H1 (cell line): ENCODE measurements around the gene ERI2. TPM values are rescaled to one million over a fixed set of nuclear protein-coding genes. Genes with fewer than 3 reads are reported as not detected.

ENCODE experiments used
- CTCF ChIA-PET: fragments of 300-600 bp; sonication (Branson Sonifier 250); formaldehyde crosslinking; loops from one replicate; lab custom pipeline; 2021; ENCODE audit not compliant: partially characterized antibody; lab: Charles Lee
- POLR2A ChIA-PET: fragments of 300-600 bp; sonication (Branson Sonifier 250); formaldehyde crosslinking; loops from one replicate; lab custom pipeline; 2021; ENCODE audit warnings: inconsistent platforms; ENCODE audit not compliant: partially characterized antibody; lab: Charles Lee
- DNase-seq, 2 experiments: peaks; one replicate each; pipeline versions ENCODE4 v3.0.0 to v3.0.0-alpha.2; 2010 to 2022; ENCODE audit warnings: low spot score in 2 of 2, low read depth in 1 of 2, mixed read lengths in 1 of 2
- FAIRE-seq: peaks from 2 replicates; lab custom pipeline; 2011; peaks lifted over from hg19 to GRCh38; lab: Jason Lieb, UNC
- H2AFZ ChIP-seq: 2 replicates; pipeline ENCODE4 v1.8.1; 2012; ENCODE audit warnings: low read length, inconsistent platforms
- H2AK5ac ChIP-seq: 2 replicates; pipeline ENCODE4 v1.6.1; 2013; ENCODE audit warnings: low read depth, low read length
- H2BK120ac ChIP-seq: replicated peaks from 2 replicates; pipeline ENCODE3; 2013; ENCODE audit warnings: low read depth, low read length, inconsistent platforms
- H2BK12ac ChIP-seq: 2 replicates; pipeline ENCODE4 v1.6.1; 2013; ENCODE audit warnings: low read depth, low read length
- H2BK15ac ChIP-seq: 2 replicates; pipeline ENCODE4 v1.6.1; 2013; ENCODE audit warnings: low read length
- H2BK20ac ChIP-seq: 2 replicates; pipeline ENCODE4 v1.6.1; 2013; ENCODE audit warnings: low read length
- H2BK5ac ChIP-seq: 2 replicates; pipeline ENCODE4 v1.6.1; 2013; ENCODE audit warnings: low read depth, low read length
- H3K14ac ChIP-seq: 2 replicates; pipeline ENCODE4 v1.6.1; 2013; ENCODE audit warnings: inconsistent platforms; ENCODE audit not compliant: insufficient read length
- H3K18ac ChIP-seq: 2 replicates; pipeline ENCODE4 v1.6.1; 2013; ENCODE audit warnings: low read length; ENCODE audit errors: extremely low read depth
- H3K23ac ChIP-seq: 2 replicates; pipeline ENCODE4 v1.6.1; 2013; ENCODE audit warnings: inconsistent platforms; ENCODE audit not compliant: insufficient read length
- H3K23me2 ChIP-seq: 2 replicates; pipeline ENCODE4 v1.6.1; 2013; ENCODE audit warnings: low read depth, low read length
- H3K27ac ChIP-seq: 2 replicates; pipeline ENCODE4 v1.6.1; 2011; ENCODE audit warnings: low read depth, low read length, inconsistent platforms
- H3K27me3 ChIP-seq, 4 experiments: replicated peaks in 1 of 4; 1 replicate in 1 of 4; 2 replicates in 3 of 4; pipeline versions ENCODE4 v1.6.1 to v1.8.1; 2011 to 2013; ENCODE audit warnings: low read length in 3 of 4, mild to moderate bottlenecking in 3 of 4, inconsistent platforms in 2 of 4, mixed read lengths in 2 of 4, moderate library complexity in 1 of 4; ENCODE audit not compliant: control insufficient read depth in 3 of 4, insufficient read depth in 3 of 4; ENCODE audit errors: extremely low read depth in 1 of 4
- H3K36me3 ChIP-seq, 4 experiments: 2 replicates each; pipeline versions ENCODE4 v1.6.1 to v1.8.1; 2011 to 2013; ENCODE audit warnings: mild to moderate bottlenecking in 4 of 4, low read length in 3 of 4, moderate library complexity in 2 of 4, control low read depth in 1 of 4, inconsistent platforms in 1 of 4; ENCODE audit not compliant: insufficient read depth in 4 of 4, control insufficient read depth in 2 of 4
- H3K4ac ChIP-seq: replicated peaks from 2 replicates; pipeline ENCODE3; 2013; ENCODE audit warnings: low read length, low read depth, mixed read lengths, inconsistent platforms; ENCODE audit not compliant: insufficient read length
- H3K4me1 ChIP-seq, 4 experiments: replicated peaks in 1 of 4; 1 replicate in 1 of 4; 2 replicates in 3 of 4; pipeline versions ENCODE4 v1.6.1 to v1.8.1; 2011 to 2013; ENCODE audit warnings: low read length in 3 of 4, inconsistent platforms in 2 of 4, mixed read lengths in 1 of 4; ENCODE audit not compliant: insufficient read depth in 4 of 4, control insufficient read depth in 3 of 4
- H3K4me2 ChIP-seq, 2 experiments: 2 replicates each; pipeline versions ENCODE4 v1.6.1 to v1.8.1; 2011 to 2013; ENCODE audit warnings: low read depth in 2 of 2, low read length in 2 of 2, control low read depth in 1 of 2, inconsistent platforms in 1 of 2, mild to moderate bottlenecking in 1 of 2; ENCODE audit not compliant: insufficient read depth in 1 of 2
- H3K4me3 ChIP-seq, 4 experiments: fragments of 200-600, 300-600 bp in 1 of 4; sonication (generic), shearing (Covaris generic), sonication (Bioruptor Twin) in 1 of 4; 2 replicates each; pipeline versions ENCODE4 v1.5.1 to v1.8.1; 2011 to 2016; ENCODE audit warnings: low read length in 4 of 4, low read depth in 3 of 4, control low read depth in 2 of 4, inconsistent platforms in 2 of 4, mild to moderate bottlenecking in 2 of 4, mixed read lengths in 1 of 4, moderate library complexity in 1 of 4; ENCODE audit not compliant: insufficient read depth in 2 of 4; ENCODE audit errors: extremely low read depth in 1 of 4
- H3K56ac ChIP-seq: replicated peaks from 2 replicates; pipeline ENCODE3; 2013; ENCODE audit warnings: low read depth, mild to moderate bottlenecking, mixed read lengths, low read length, inconsistent platforms; ENCODE audit not compliant: insufficient read length
- H3K79me1 ChIP-seq: 2 replicates; pipeline ENCODE4 v1.6.1; 2013; ENCODE audit warnings: low read depth, low read length, control low read depth
- H3K79me2 ChIP-seq, 2 experiments: 2 replicates each; pipeline versions ENCODE4 v1.6.1 to v1.8.1; 2012 to 2013; ENCODE audit warnings: low read length in 2 of 2, mild to moderate bottlenecking in 2 of 2, inconsistent platforms in 1 of 2; ENCODE audit not compliant: insufficient read depth in 2 of 2, control insufficient read depth in 1 of 2
- H3K9ac ChIP-seq, 4 experiments: replicated peaks in 1 of 4; 1 replicate in 1 of 4; 2 replicates in 3 of 4; pipeline versions ENCODE4 v1.6.1 to v1.8.1; 2011 to 2013; ENCODE audit warnings: low read depth in 3 of 4, low read length in 3 of 4, control low read depth in 2 of 4, mild to moderate bottlenecking in 2 of 4, moderate library complexity in 2 of 4, inconsistent platforms in 1 of 4; ENCODE audit errors: extremely low read depth in 1 of 4
- H3K9me3 ChIP-seq, 2 experiments: 2 replicates each; pipeline versions ENCODE4 v1.6.1 to v1.8.1; 2012 to 2013; ENCODE audit warnings: mild to moderate bottlenecking in 2 of 2, moderate library complexity in 2 of 2, control low read depth in 1 of 2, inconsistent platforms in 1 of 2, low read depth in 1 of 2, low read length in 1 of 2, mixed read lengths in 1 of 2; ENCODE audit not compliant: insufficient read depth in 2 of 2
- H4K20me1 ChIP-seq, 2 experiments: replicated peaks in 1 of 2; 2 replicates each; pipeline versions ENCODE3 to v1.8.1; 2011 to 2013; ENCODE audit warnings: inconsistent platforms in 2 of 2, low read length in 2 of 2, mild to moderate bottlenecking in 1 of 2; ENCODE audit not compliant: insufficient read depth in 2 of 2, control insufficient read depth in 1 of 2
- H4K5ac ChIP-seq: 2 replicates; pipeline ENCODE4 v1.6.1; 2013; ENCODE audit warnings: low read length, low read depth, mixed read lengths, inconsistent platforms; ENCODE audit not compliant: insufficient read length
- H4K8ac ChIP-seq: 2 replicates; pipeline ENCODE4 v1.8.0; 2013; ENCODE audit warnings: mild to moderate bottlenecking, moderate library complexity, low read length, inconsistent platforms; ENCODE audit not compliant: insufficient read depth; ENCODE audit errors: extremely low read depth
- H4K91ac ChIP-seq: replicated peaks from 2 replicates; pipeline ENCODE3; 2013; ENCODE audit warnings: low read length, mixed read lengths, inconsistent platforms; ENCODE audit not compliant: insufficient read length
- EGR1 ChIP-seq: IDR thresholded peaks from 2 replicates; pipeline ENCODE4 v1.6.1; 2011; ENCODE audit warnings: low read depth, low read length, borderline replicate concordance
- GTF2F1 ChIP-seq: IDR thresholded peaks from 2 replicates; pipeline ENCODE4 v1.6.1; 2012; ENCODE audit warnings: low read depth, low read length, improper control_type of control experiment, borderline replicate concordance
- NRF1 ChIP-seq: IDR thresholded peaks from 2 replicates; pipeline ENCODE4 v1.6.1; 2011; ENCODE audit warnings: mild to moderate bottlenecking, low read depth, low read length, improper control_type of control experiment
- PHF8 ChIP-seq: fragments of 200-600 bp; sonication (generic); conservative IDR thresholded peaks from 2 replicates; pipeline ENCODE4 v1.7.1; 2012; ENCODE audit warnings: low read depth, mild to moderate bottlenecking, inconsistent platforms, low read length, moderate library complexity
- POLR2AphosphoS5 ChIP-seq: IDR thresholded peaks from 2 replicates; pipeline ENCODE4 v1.6.1; 2011; ENCODE audit warnings: low read depth, low read length
- RXRA ChIP-seq: IDR thresholded peaks from 2 replicates; pipeline ENCODE4 v1.6.1; 2011; ENCODE audit warnings: low read depth, mild to moderate bottlenecking, low read length, moderate library complexity; ENCODE audit not compliant: insufficient read depth
- SAP30 ChIP-seq: fragments of 300-600 bp; sonication (generic); IDR thresholded peaks from 2 replicates; pipeline ENCODE4 v1.7.1; 2012; ENCODE audit warnings: low read length, moderate library complexity, mild to moderate bottlenecking, inconsistent platforms; ENCODE audit not compliant: insufficient read depth, insufficient replicate concordance
- SP1 ChIP-seq: IDR thresholded peaks from 2 replicates; pipeline ENCODE4 v1.6.1; 2011; ENCODE audit warnings: low read depth, low read length
- TBP ChIP-seq: IDR thresholded peaks from 2 replicates; pipeline ENCODE4 v1.6.1; 2011; ENCODE audit warnings: low read depth, low read length, improper control_type of control experiment
- TEAD4 ChIP-seq: IDR thresholded peaks from 2 replicates; pipeline ENCODE4 v1.6.1; 2012; ENCODE audit warnings: low read depth, low read length, inconsistent platforms, mixed read lengths
- YY1 ChIP-seq: IDR thresholded peaks from 2 replicates; pipeline ENCODE4 v1.6.1; 2011; ENCODE audit warnings: low read depth, mild to moderate bottlenecking, low read length
- ZNF274 ChIP-seq: IDR thresholded peaks from 2 replicates; pipeline ENCODE4 v1.7.0; 2012; ENCODE audit warnings: low read length, borderline replicate concordance; ENCODE audit errors: extremely low read depth
- WGBS, 2 experiments: shearing (Covaris generic) in 1 of 2; methylation state at CpG; one replicate each; pipeline versions ENCODE4 v1.1.6 to v1.1.7; 2013 to 2015; ENCODE audit warnings: low lambda C conversion rate in 2 of 2, mixed read lengths in 2 of 2, inconsistent platforms in 1 of 2, low coverage in 1 of 2, missing lambda C conversion rate in 1 of 2; ENCODE audit not compliant: insufficient replicate concordance in 2 of 2, insufficient coverage in 1 of 2, insufficient read length in 1 of 2; ENCODE audit errors: extremely low coverage in 1 of 2, missing lambda C conversion rate in 1 of 2; 5-methylcytosine and 5-hydroxymethylcytosine counted together
- polyA plus RNA-seq, 7 experiments: library from polyadenylated mRNA; depleted of rRNA in 3 of 7; stranded (reverse) in 5 of 7; unstranded in 2 of 7; fragments of >200 nt in 5 of 7; fragments of 200-250 nt in 2 of 7; gene quantifications; 1 replicate in 5 of 7; 2 replicates in 1 of 7; 4 replicates in 1 of 7; pipeline versions ENCODE4 v1.2.1 to v1.2.3, GENCODE V29; 2011 to 2013; ENCODE audit warnings: missing spikeins in 2 of 7, mixed read lengths in 2 of 7
- total RNA-seq: library from RNA; stranded (reverse); fragmentation: NEBNext Ultra II Directional; extraction: Animal tissue kit (Norgen Biotek cat#: 25700); gene quantifications from 2 replicates; pipeline ENCODE4 v1.2.1, GENCODE V29; 2021
- TF ChIP-seq, protein P1 (sequence below): IDR thresholded peaks from 2 replicates; pipeline ENCODE4 v1.6.1; 2012; ENCODE audit warnings: inconsistent platforms
- TF ChIP-seq, protein P2 (sequence below): IDR thresholded peaks from 2 replicates; pipeline ENCODE4 v1.6.1; 2011; ENCODE audit warnings: low read depth, mild to moderate bottlenecking, low read length; ENCODE audit not compliant: insufficient read depth

The ERI2 gene
- total and polyA plus RNA-seq, 2 of the 8 experiments (the other 6 are each of a cell fraction or from before 2014, with no cell fraction given) = 11.0 to 12.6 TPM

DNA sequence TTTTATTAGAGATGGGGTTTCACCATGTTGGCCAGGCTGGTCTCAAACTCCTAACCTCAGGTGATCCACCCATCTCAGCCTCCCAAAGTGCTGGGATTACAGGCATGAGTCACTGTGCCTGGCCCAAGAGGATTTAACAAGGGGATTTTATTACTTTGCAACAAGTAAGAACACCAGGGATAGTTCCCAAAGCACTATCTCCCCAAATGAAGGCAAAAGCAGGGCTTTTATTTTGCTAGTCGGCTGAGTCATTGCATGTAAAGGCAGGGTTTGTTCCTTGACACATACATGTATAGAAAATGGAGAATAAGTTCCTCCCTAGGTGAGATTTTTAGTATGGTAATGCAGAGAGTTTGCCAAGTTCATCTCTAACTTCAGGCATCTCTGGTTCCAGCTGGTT lies 24.1 kb upstream of the ERI2 start:
- H3K79me2 ChIP-seq = no peaks in the 10 kb centered on the region
- WGBS, 2 experiments = 85% methylated on average over 1 of the region's 1 CpG; no CpG with 5 or more reads in 1 of the 2 experiments
- no peaks in the 10 kb centered on the region for H3K27me3 ChIP-seq
- CTCF ChIA-PET = interaction anchor here (1.2 kb wide), 1 partner anchor 16 kb away, joined by 3 read pairs; no protein-coding TSS in a partner anchor
- no peaks in the 10 kb centered on the region for H3K79me1 ChIP-seq
- peaks cover 0 to 18% (median 0%) of the 10 kb centered on the region in 4 experiments; a peak in 4 of 8 replicates for H3K36me3 ChIP-seq
- no peak overlapping the region for H3K27ac ChIP-seq
- no peak overlapping the region for H3K14ac ChIP-seq
- H3K9me3 ChIP-seq = no peaks in the 10 kb centered on the region
- no peak overlapping the region for H2BK20ac ChIP-seq
- no peak overlapping the region for H3K23ac ChIP-seq
- H3K23me2 ChIP-seq = no peaks in the 10 kb centered on the region
- H3K4ac ChIP-seq = no peak overlapping the region
- DNase-seq = no peak
- no peak overlapping the region for H3K56ac ChIP-seq
- no peak for FAIRE-seq
- H4K91ac ChIP-seq = no peak overlapping the region
- no peak overlapping the region for H2BK12ac ChIP-seq
- no peak overlapping the region for H2BK15ac ChIP-seq
- H4K20me1 ChIP-seq = no peaks in the 10 kb centered on the region
- no peak overlapping the region for H4K8ac ChIP-seq
- H2AK5ac ChIP-seq = no peak overlapping the region
- H3K4me3 ChIP-seq = no peak overlapping the region
- POLR2A ChIA-PET = no interaction called here
- no peak overlapping the region for H2BK5ac ChIP-seq
- H3K9ac ChIP-seq = no peak overlapping the region
- no peak overlapping the region for H2AFZ ChIP-seq
- H3K4me2 ChIP-seq = no peak overlapping the region
- no peaks in the 10 kb centered on the region for H3K4me1 ChIP-seq
- no peak overlapping the region for H4K5ac ChIP-seq
- no peak overlapping the region for H2BK120ac ChIP-seq
- no peak overlapping the region for H3K18ac ChIP-seq
- TF ChIP-seq TEAD4 (no peak), POLR2AphosphoS5 (no peak), TBP (no peak), NRF1 (no peak), GTF2F1 (no peak), SAP30 (no peak), YY1 (no peak), PHF8 (no peak), ZNF274 (no peak), EGR1 (no peak), RXRA (no peak), SP1 (no peak)
- TF ChIP-seq, protein P1, sequence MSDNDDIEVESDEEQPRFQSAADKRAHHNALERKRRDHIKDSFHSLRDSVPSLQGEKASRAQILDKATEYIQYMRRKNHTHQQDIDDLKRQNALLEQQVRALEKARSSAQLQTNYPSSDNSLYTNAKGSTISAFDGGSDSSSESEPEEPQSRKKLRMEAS = no peak
- TF ChIP-seq, protein P2, sequence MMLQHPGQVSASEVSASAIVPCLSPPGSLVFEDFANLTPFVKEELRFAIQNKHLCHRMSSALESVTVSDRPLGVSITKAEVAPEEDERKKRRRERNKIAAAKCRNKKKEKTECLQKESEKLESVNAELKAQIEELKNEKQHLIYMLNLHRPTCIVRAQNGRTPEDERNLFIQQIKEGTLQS = no peak
